Parathyroid adenoma (tissue), 2 donors: Measurements from ENCODE around the gene USP33.
"Not testable (repeated sequence)": the region's sequence is repeated elsewhere in the genome, so short reads cannot be mapped to it uniquely, and the experiment has no call there.

Experiments used
- H2AFZ ChIP-seq: fragments of 300-600 bp; sonication (generic); one replicate; pipeline ENCODE4 v1.7.0; 2017; ENCODE audit warnings: antibody characterized with exemption, mild to moderate bottlenecking
- H3K27ac ChIP-seq: fragments of 300-600 bp; sonication (generic); one replicate; pipeline ENCODE4 v1.7.0; 2017
- H3K27me3 ChIP-seq: fragments of 300-600 bp; sonication (generic); one replicate; pipeline ENCODE4 v1.7.0; 2017; ENCODE audit warnings: low read length; ENCODE audit not compliant: control insufficient read depth, insufficient read depth
- H3K36me3 ChIP-seq: fragments of 300-600 bp; sonication (generic); one replicate; pipeline ENCODE4 v1.7.0; 2017; ENCODE audit warnings: low read length; ENCODE audit not compliant: control insufficient read depth, insufficient read depth
- H3K4me1 ChIP-seq: fragments of 300-600 bp; sonication (generic); one replicate; pipeline ENCODE4 v1.7.0; 2017; ENCODE audit warnings: control low read depth
- H3K4me2 ChIP-seq: fragments of 300-600 bp; sonication (generic); one replicate; pipeline ENCODE4 v1.7.0; 2017; ENCODE audit warnings: low read length
- H3K4me3 ChIP-seq: fragments of 300-600 bp; sonication (generic); one replicate; pipeline ENCODE4 v1.7.0; 2017; ENCODE audit warnings: low read depth, low read length
- H3K79me2 ChIP-seq: fragments of 300-600 bp; sonication (generic); one replicate; pipeline ENCODE4 v1.7.0; 2017; ENCODE audit warnings: control low read depth
- H3K9ac ChIP-seq: fragments of 300-600 bp; sonication (generic); one replicate; pipeline ENCODE4 v1.7.0; 2017; ENCODE audit warnings: mild to moderate bottlenecking
- H3K9me3 ChIP-seq: fragments of 300-600 bp; sonication (generic); one replicate; pipeline ENCODE4 v1.7.0; 2017; ENCODE audit warnings: low read length; ENCODE audit not compliant: control insufficient read depth
- CTCF ChIP-seq: fragments of 300-600 bp; sonication (generic); IDR thresholded peaks from one replicate; pipeline ENCODE4 v1.7.0; 2017; ENCODE audit warnings: antibody characterized with exemption, mild to moderate bottlenecking
- donor health status: primary hyperparathyroidism.

The USP33 gene

GRCh38 chr1:77704736-77705135, 54.9 kb downstream of the USP33 start:
- no peak for TF ChIP-seq CTCF
- H3K4me2 ChIP-seq = no peak overlapping the region
- no peak overlapping the region for H2AFZ ChIP-seq
- no peaks in the 10 kb centered on the region for H3K9me3 ChIP-seq
- no peak overlapping the region for H3K9ac ChIP-seq
- H3K27ac ChIP-seq = no peak overlapping the region
- H3K27me3 ChIP-seq = no peaks in the 10 kb centered on the region
- no peaks in the 10 kb centered on the region for H3K79me2 ChIP-seq
- H3K36me3 ChIP-seq = no peaks in the 10 kb centered on the region
- H3K4me1 ChIP-seq = no peaks in the 10 kb centered on the region
- H3K4me3 ChIP-seq = no peak overlapping the region

GRCh38 chr1:77699673-77700072, 60.0 kb downstream of the USP33 start:
- H3K27ac ChIP-seq, H3K79me2 ChIP-seq, H3K36me3 ChIP-seq, H3K4me1 ChIP-seq, H2AFZ ChIP-seq, H3K4me2 ChIP-seq, H3K27me3 ChIP-seq, H3K9ac ChIP-seq, H3K4me3 ChIP-seq, H3K9me3 ChIP-seq: not testable (repeated sequence)

- Histone ChIP-seq H3K9ac (no peak overlapping the region), H3K36me3 (no peaks in the 10 kb centered on the region)
These were observed 62.2 kb downstream of the USP33 start for GRCh38 chr1:77697441-77697840.

GRCh38 chr1:77688939-77689338, 70.7 kb downstream of the USP33 start:
- Histone ChIP-seq H3K79me2 (no peaks in the 10 kb centered on the region), H2AFZ (no peak overlapping the region), H3K4me2 (no peak overlapping the region), H3K4me3 (no peak overlapping the region), H3K27ac (no peak overlapping the region), H3K4me1 (no peaks in the 10 kb centered on the region), H3K9ac (no peak overlapping the region), H3K36me3 (no peaks in the 10 kb centered on the region), H3K9me3 (no peaks in the 10 kb centered on the region), H3K27me3 (no peaks in the 10 kb centered on the region)
- no peak for TF ChIP-seq CTCF

More at GRCh38 chr1:77697441-77697840, 62.2 kb downstream of the USP33 start:
- Histone ChIP-seq H3K4me3 (no peak overlapping the region), H3K4me2 (no peak overlapping the region), H2AFZ (no peak overlapping the region), H3K9me3 (no peaks in the 10 kb centered on the region), H3K4me1 (no peaks in the 10 kb centered on the region), H3K79me2 (no peaks in the 10 kb centered on the region), H3K27ac (no peak overlapping the region), H3K27me3 (no peaks in the 10 kb centered on the region)
- TF ChIP-seq CTCF = no peak

GRCh38 chr1:77687519-77687906, 72.1 kb downstream of the USP33 start:
- H3K27me3 ChIP-seq = no peaks in the 10 kb centered on the region
- peaks cover 1% of the 10 kb centered on the region for H3K79me2 ChIP-seq
- H3K9ac ChIP-seq = no peak overlapping the region

More at GRCh38 chr1:77687519-77687906, 72.1 kb downstream of the USP33 start:
- no peaks in the 10 kb centered on the region for H3K4me1 ChIP-seq
- no peak overlapping the region for H3K27ac ChIP-seq
- peak; percentile 13 for TF ChIP-seq CTCF
- H3K36me3 ChIP-seq = no peaks in the 10 kb centered on the region
- peak overlapping the region; percentile 17 for H2AFZ ChIP-seq
- no peak overlapping the region for H3K4me3 ChIP-seq
- no peaks in the 10 kb centered on the region for H3K9me3 ChIP-seq
- H3K4me2 ChIP-seq = no peak overlapping the region
